NT2/D1 (cell line): ENCODE data around the gene CD300LD.

Experiments used
- SUZ12 ChIP-seq: IDR thresholded peaks from 2 replicates; pipeline ENCODE4 v1.6.1; 2011; ENCODE audit not compliant: insufficient read length, insufficient read depth; ENCODE audit errors: extremely low read depth
- YY1 ChIP-seq: IDR thresholded peaks from 2 replicates; pipeline ENCODE4 v1.6.1; 2011; ENCODE audit not compliant: insufficient read length, insufficient read depth
- ZNF274 ChIP-seq: IDR thresholded peaks from 2 replicates; pipeline ENCODE4 v1.6.1; 2011; ENCODE audit warnings: mild to moderate bottlenecking, low read depth, low read length

DNA sequence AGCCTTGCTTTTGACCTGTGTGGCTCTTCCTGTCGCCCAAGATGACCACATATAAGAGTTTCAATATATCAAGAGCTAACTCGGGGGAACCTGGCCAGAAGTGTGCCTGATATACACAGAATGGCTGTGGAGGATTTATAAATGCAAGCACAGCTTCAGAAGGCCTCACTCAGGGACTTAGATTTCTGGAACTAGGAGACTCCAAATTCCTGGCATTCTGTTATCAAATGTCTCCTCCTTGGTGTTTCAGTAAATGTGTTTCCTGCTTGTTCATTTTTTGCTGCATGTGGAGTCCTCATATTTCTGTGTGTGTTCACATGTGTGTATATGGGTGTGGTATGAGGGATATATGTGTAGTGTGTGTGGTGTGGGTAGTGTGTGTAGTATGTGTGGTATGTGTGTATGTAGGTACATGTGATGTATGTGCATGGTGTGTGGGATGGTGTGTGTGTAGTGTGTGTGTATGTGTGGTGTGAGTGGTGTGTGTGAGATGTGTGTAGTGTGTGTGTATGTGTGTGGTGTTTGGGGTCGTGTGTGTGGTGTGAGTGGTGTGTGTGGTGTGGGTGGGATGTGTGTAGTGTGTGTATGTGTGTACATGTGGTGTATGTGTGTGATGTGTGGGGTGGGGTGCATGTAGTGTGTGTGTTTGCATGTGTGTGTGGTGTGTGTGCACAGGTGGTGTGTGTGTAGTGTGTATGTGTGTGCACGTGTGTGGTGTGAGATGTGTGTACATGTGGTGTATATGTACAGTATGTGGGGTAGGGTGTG is 23.8 kb downstream of the CD300LD start:
- TF ChIP-seq ZNF274, result no peak
- TF ChIP-seq YY1, result no peak
- no peak for TF ChIP-seq SUZ12
